GM06990 (cell line): ENCODE measurements around the gene CFDP1.

ENCODE experiments used
- DNase-seq: peaks from one replicate; pipeline ENCODE4 v3.0.0-alpha.2; 2011; ENCODE audit not compliant: insufficient read length; ENCODE audit errors: extremely low read depth
- H3K27me3 ChIP-seq: replicated peaks from 2 replicates; pipeline ENCODE4 v1.6.0; 2011; ENCODE audit warnings: low read length; ENCODE audit not compliant: control insufficient read depth, insufficient read depth
- H3K36me3 ChIP-seq: 2 replicates; pipeline ENCODE4 v1.5.1; 2011; ENCODE audit warnings: low read length; ENCODE audit not compliant: control insufficient read depth, insufficient read depth
- H3K4me3 ChIP-seq: replicated peaks from 2 replicates; pipeline ENCODE4 v1.5.1; 2011; ENCODE audit warnings: low read depth, mild to moderate bottlenecking, control low read depth, low read length
- TF ChIP-seq, protein P1 (sequence below): IDR thresholded peaks from 2 replicates; pipeline ENCODE4 v1.5.1; 2011; ENCODE audit warnings: low read length, control low read depth, mild to moderate bottlenecking, inconsistent platforms; ENCODE audit not compliant: insufficient read depth, poor library complexity, severe bottlenecking

CFDP1 gene

DNA sequence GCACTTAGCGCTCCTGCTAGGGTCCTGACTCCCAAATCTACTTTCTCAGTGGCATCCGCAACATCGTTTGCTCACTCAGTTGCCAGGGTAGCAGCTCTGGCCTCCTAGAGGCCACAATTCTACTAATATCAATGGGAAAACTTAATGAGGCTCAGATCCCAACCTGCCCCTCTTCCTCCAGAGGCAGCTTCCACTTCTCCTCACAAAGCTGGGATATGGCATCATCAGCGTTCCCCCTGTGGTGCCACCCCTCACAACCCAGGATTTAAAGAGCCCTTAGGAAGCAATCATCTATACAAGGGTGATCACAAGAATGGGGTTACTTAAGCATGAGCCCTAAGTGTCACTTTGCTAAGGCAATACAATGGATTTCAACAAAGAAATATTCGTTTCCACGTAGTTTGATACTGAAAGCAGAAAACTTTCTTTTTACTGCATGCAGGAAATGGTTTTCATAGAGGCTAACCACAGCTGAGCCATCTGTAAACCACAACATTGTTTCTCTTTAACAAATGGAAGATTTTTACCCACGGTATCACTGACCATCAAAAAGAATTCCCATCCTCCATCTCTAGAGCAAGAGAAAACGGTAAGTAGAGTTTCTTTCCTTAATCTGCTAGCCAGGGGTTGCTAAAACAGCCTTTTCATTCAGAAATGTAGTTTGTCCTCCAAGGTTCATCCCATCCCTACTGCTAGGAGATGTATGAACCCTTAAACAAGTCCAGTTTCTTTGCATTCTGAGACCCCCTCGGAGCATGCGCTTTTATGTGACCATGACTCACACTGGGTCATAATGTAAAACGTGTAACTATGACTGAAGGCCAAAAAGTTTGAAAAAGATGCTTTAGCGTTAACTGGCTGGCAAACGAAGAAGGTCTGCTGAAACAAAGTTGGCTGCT is 113.5 kb downstream of the CFDP1 start:
- Histone ChIP-seq H3K27me3 (no peaks in the 10 kb centered on the region), H3K4me3 (no peak overlapping the region; the same call in 1 of the 2 replicates), H3K36me3 (no peaks in the 10 kb centered on the region)
- peak; percentile 57 for DNase-seq
- TF ChIP-seq, protein P1, sequence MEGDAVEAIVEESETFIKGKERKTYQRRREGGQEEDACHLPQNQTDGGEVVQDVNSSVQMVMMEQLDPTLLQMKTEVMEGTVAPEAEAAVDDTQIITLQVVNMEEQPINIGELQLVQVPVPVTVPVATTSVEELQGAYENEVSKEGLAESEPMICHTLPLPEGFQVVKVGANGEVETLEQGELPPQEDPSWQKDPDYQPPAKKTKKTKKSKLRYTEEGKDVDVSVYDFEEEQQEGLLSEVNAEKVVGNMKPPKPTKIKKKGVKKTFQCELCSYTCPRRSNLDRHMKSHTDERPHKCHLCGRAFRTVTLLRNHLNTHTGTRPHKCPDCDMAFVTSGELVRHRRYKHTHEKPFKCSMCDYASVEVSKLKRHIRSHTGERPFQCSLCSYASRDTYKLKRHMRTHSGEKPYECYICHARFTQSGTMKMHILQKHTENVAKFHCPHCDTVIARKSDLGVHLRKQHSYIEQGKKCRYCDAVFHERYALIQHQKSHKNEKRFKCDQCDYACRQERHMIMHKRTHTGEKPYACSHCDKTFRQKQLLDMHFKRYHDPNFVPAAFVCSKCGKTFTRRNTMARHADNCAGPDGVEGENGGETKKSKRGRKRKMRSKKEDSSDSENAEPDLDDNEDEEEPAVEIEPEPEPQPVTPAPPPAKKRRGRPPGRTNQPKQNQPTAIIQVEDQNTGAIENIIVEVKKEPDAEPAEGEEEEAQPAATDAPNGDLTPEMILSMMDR = no peak

DNA sequence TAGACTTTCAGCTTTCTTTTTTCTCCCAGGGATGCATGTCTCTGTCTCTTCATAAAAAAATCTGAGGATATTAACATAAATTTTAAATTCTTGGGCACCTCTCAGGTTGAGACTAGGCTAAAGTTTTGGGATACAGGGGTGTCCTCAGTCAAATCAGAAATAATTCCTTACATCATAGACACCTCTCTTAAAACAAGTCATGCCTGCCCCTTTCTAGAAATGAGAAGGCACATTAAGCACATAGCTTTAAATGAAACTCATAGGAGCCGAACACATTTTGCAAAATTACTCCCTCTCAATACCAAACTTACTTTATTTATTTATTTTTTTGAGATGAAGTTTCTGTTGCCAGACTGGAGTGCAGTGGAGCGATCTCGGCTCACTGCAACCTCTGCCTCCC is 114.6 kb downstream of the CFDP1 start:
- TF ChIP-seq, protein P1 = no peak
- Histone ChIP-seq H3K27me3 (no peaks in the 10 kb centered on the region), H3K36me3 (no peaks in the 10 kb centered on the region), H3K4me3 (no peak overlapping the region)
- DNase-seq = no peak

DNA sequence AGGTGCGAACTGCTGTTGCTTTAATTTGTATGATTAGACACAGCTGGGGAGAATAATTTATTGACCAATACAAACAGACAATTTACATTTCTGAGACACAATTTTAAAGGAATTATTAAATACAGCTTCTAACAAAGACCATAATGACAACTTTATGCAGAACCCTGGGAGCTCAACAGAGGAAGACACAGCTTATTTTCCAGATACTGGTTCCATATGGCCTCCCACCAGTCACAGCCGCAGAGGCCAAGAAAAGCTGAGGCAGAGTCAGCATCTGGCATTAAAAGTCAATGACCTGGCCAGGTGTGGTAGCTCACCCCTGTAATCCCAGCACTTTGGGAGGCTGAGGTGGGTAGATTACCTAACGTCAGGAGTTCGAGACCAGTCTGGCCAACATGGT is 115.8 kb downstream of the CFDP1 start:
- Histone ChIP-seq H3K27me3 (no peaks in the 10 kb centered on the region), H3K36me3 (no peaks in the 10 kb centered on the region), H3K4me3 (no peak overlapping the region)
- no peak for DNase-seq
- TF ChIP-seq, protein P1 = no peak

DNA sequence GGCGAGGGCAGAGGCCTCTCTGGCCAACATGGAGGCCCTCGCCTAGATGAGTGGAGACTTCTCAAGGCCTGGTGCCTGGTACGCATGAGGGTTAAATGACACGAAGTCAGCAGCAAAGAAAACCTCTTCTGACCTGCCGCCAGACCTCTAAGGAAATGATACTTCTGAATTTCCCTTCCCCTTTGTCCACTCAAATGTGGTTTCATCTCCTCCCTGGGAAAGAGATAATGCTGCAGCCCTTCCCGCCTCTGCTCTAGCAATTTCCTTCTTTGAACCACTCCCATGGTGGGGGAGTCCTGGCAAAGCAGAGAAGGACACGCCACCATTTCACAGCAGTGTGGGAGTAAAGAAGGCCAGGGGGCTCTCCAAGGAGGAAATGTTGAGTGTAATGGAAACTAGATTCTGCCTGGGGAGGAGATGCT is 116.2 kb downstream of the CFDP1 start:
- TF ChIP-seq, protein P1 = no peak
- peak; percentile 31 for DNase-seq
- Histone ChIP-seq H3K27me3 (no peaks in the 10 kb centered on the region), H3K4me3 (no peak overlapping the region), H3K36me3 (no peaks in the 10 kb centered on the region)

DNA sequence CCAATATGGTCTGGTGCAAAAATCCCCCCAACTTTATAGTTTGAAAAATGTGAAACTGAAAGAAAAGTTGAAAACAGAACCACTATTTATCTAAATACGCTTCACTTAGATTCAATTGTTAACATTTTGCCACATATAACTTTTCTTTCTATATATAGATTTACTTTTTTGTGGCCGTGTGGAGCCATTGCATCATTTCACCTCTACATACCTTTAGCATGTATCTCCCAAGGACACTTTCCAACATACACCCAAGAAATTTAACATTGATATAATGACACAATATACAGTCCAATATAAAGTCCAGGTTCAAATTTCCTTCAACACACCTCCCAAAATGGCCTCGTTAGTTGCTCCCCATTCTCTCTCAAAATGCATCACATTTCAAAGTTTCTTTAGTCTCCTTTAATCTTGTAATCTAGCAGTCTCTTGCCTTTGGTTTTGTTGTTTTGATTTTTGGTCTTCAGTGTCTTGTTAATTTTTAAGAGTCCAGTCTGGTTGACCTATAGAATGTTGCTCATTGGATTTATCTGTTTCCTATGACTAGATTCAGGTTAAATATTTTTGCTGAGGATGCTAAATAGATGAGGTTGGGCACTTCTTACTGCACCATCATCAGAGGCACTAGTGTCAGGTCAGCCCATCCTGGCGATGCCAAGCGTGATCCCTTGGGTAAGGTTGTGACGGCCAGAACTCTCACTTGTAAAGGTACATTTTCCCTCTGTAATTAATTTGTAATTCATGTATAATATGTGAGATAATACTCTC is 117.6 kb downstream of the CFDP1 start:
- H3K27me3 ChIP-seq = no peaks in the 10 kb centered on the region
- H3K4me3 ChIP-seq = no peak overlapping the region
- H3K36me3 ChIP-seq = no peaks in the 10 kb centered on the region
- TF ChIP-seq, protein P1 = no peak
- DNase-seq = no peak
